HEK293T (cell line): ENCODE measurements around the gene NUP62.
A peak's percentile ranks its signal among the peaks of the same experiment; 100 is the strongest.

Experiments used
- ARNT ChIP-seq: fragments of 450-650 bp; IDR thresholded peaks from 2 replicates; pipeline ENCODE4 v1.6.1; 2017; ENCODE audit warnings: mild to moderate bottlenecking
- BHLHE40 ChIP-seq: fragments of 450-650 bp; IDR thresholded peaks from 2 replicates; pipeline ENCODE4 v1.6.1; 2016; ENCODE audit warnings: mild to moderate bottlenecking, moderate library complexity, borderline replicate concordance
- CTBP1 ChIP-seq: fragments of 450-650 bp; IDR thresholded peaks from 2 replicates; pipeline ENCODE4 v1.6.1; 2016; ENCODE audit warnings: borderline replicate concordance
- ELF4 ChIP-seq: fragments of 450-650 bp; IDR thresholded peaks from 2 replicates; pipeline ENCODE4 v1.6.1; 2017; ENCODE audit warnings: antibody characterized with exemption
- FOXA1 ChIP-seq: fragments of 450-650 bp; IDR thresholded peaks from 2 replicates; pipeline ENCODE4 v1.6.1; 2016; ENCODE audit warnings: mild to moderate bottlenecking
- FOXM1 ChIP-seq: fragments of 450-650 bp; IDR thresholded peaks from 2 replicates; pipeline ENCODE4 v1.6.1; 2017; ENCODE audit warnings: mild to moderate bottlenecking, borderline replicate concordance
- HDGF ChIP-seq: fragments of 450-650 bp; IDR thresholded peaks from 2 replicates; pipeline ENCODE4 v1.6.1; 2017; ENCODE audit warnings: antibody characterized with exemption, borderline replicate concordance
- LEF1 ChIP-seq: fragments of 450-650 bp; IDR thresholded peaks from 2 replicates; pipeline ENCODE4 v1.6.1; 2017; ENCODE audit warnings: mild to moderate bottlenecking, borderline replicate concordance
- SP1 ChIP-seq: fragments of 450-650 bp; IDR thresholded peaks from 2 replicates; pipeline ENCODE4 v1.6.1; 2017

GRCh38 chr19:49889687-49890348 is 39.5 kb downstream of the NUP62 start:
- TF ChIP-seq ARNT (peak; percentile 40; the same call in 1 of the 2 replicates), LEF1 (no peak), FOXM1 (no peak), FOXA1 (no peak), BHLHE40 (no peak), CTBP1 (peak; percentile 42; the same call in 1 of the 2 replicates), SP1 (no peak), HDGF (no peak), ELF4 (no peak)
